Osteocyte (in vitro differentiated cells): ENCODE data around the gene TPRG1. TPM values are rescaled to one million over a fixed set of nuclear protein-coding genes. Genes with fewer than 3 reads are reported as not detected.
"Not testable (repeated sequence)": the region's sequence is repeated elsewhere in the genome, so short reads cannot be mapped to it uniquely, and the experiment has no call there.

Experiments
- DNase-seq: peaks from one replicate; pipeline ENCODE4 v3.0.0; 2021; ENCODE audit warnings: mixed read lengths; ENCODE audit not compliant: unreplicated experiment; ENCODE audit errors: extremely low spot score
- H3K27ac Mint-ChIP-seq: one replicate; pipeline ENCODE4 v1.8.0; 2021; ENCODE audit warnings: mild to moderate bottlenecking, mixed read lengths; ENCODE audit not compliant: unreplicated experiment
- H3K27me3 Mint-ChIP-seq: one replicate; pipeline ENCODE4 v1.8.0; 2021; ENCODE audit warnings: mixed read lengths; ENCODE audit not compliant: unreplicated experiment
- H3K36me3 Mint-ChIP-seq: one replicate; pipeline ENCODE4 v1.8.0; 2021; ENCODE audit warnings: mixed read lengths; ENCODE audit not compliant: unreplicated experiment
- H3K4me1 Mint-ChIP-seq: one replicate; pipeline ENCODE4 v1.8.0; 2021; ENCODE audit warnings: mixed read lengths; ENCODE audit not compliant: unreplicated experiment
- H3K4me3 Mint-ChIP-seq: one replicate; pipeline ENCODE4 v1.8.0; 2021; ENCODE audit warnings: mild to moderate bottlenecking, moderate library complexity, mixed read lengths; ENCODE audit not compliant: unreplicated experiment
- H3K9me3 Mint-ChIP-seq: one replicate; pipeline ENCODE4 v1.8.0; 2021; ENCODE audit warnings: mixed read lengths; ENCODE audit not compliant: unreplicated experiment
- CTCF ChIP-seq: fragments of 200-600 bp; sonication (generic); IDR thresholded peaks from 2 replicates; pipeline ENCODE4 v1.5.0; 2021; ENCODE audit warnings: antibody characterized with exemption, mild to moderate bottlenecking, moderate library complexity
- total RNA-seq: library from RNA; stranded (reverse); gene quantifications from 2 replicates; pipeline ENCODE4 v1.2.1, GENCODE V29; 2021

The TPRG1 gene
- total RNA-seq, 1 donor from 2014 or later, result 0.46 TPM

GRCh38 chr3:189325454-189325853 is 153.7 kb downstream of the TPRG1 start:
- TF ChIP-seq CTCF, result no peak
- peak overlapping the region; percentile 12 for H3K27ac Mint-ChIP-seq
- no peak for DNase-seq
- H3K36me3 Mint-ChIP-seq, result no peaks in the 10 kb centered on the region
- H3K27me3 Mint-ChIP-seq, result no peaks in the 10 kb centered on the region
- H3K9me3 Mint-ChIP-seq, result no peaks in the 10 kb centered on the region
- no peak overlapping the region for H3K4me3 Mint-ChIP-seq
- H3K4me1 Mint-ChIP-seq, result peaks cover 32% of the 10 kb centered on the region

GRCh38 chr3:189329630-189330029 is 157.9 kb downstream of the TPRG1 start:
- not testable (repeated sequence) for H3K9me3 Mint-ChIP-seq, H3K27me3 Mint-ChIP-seq, DNase-seq, H3K4me3 Mint-ChIP-seq, H3K36me3 Mint-ChIP-seq, H3K27ac Mint-ChIP-seq
- H3K4me1 Mint-ChIP-seq, result peaks cover 13% of the 10 kb centered on the region

- peaks cover 9% of the 10 kb centered on the region for H3K4me1 Mint-ChIP-seq
- no peaks in the 10 kb centered on the region for H3K36me3 Mint-ChIP-seq
- DNase-seq, result no peak
- H3K27me3 Mint-ChIP-seq, result no peaks in the 10 kb centered on the region
- no peak for TF ChIP-seq CTCF
- H3K9me3 Mint-ChIP-seq, result no peaks in the 10 kb centered on the region
- H3K27ac Mint-ChIP-seq, result no peak overlapping the region
- no peak overlapping the region for H3K4me3 Mint-ChIP-seq
Measured at GRCh38 chr3:189330066-189330465, 158.3 kb downstream of the TPRG1 start.

GRCh38 chr3:189331002-189331418 is 159.2 kb downstream of the TPRG1 start:
- Mint-ChIP-seq H3K4me3 (no peak overlapping the region), H3K27ac (no peak overlapping the region), H3K9me3 (peaks cover under 1% of the 10 kb centered on the region), H3K27me3 (no peaks in the 10 kb centered on the region), H3K4me1 (peaks cover 5% of the 10 kb centered on the region), H3K36me3 (no peaks in the 10 kb centered on the region)
- TF ChIP-seq CTCF, result no peak
- no peak for DNase-seq

- no peak for TF ChIP-seq CTCF
- DNase-seq, result no peak
- H3K4me3 Mint-ChIP-seq, result no peak overlapping the region
- no peaks in the 10 kb centered on the region for H3K27me3 Mint-ChIP-seq
- no peak overlapping the region for H3K27ac Mint-ChIP-seq
- H3K36me3 Mint-ChIP-seq, result no peaks in the 10 kb centered on the region
- H3K4me1 Mint-ChIP-seq, result peaks cover 5% of the 10 kb centered on the region
- peaks cover 12% of the 10 kb centered on the region for H3K9me3 Mint-ChIP-seq
Measured at GRCh38 chr3:189334064-189334920, 162.5 kb downstream of the TPRG1 start.
